Fibroblast of lung (primary cell): Measurements from ENCODE around the gene ARFGAP3. TPM values are rescaled to one million over a fixed set of nuclear protein-coding genes. Genes with fewer than 3 reads are reported as not detected.

Source experiments
- DNase-seq, 2 donors: peaks; one replicate each; pipeline versions ENCODE4 v3.0.0 to v3.0.0-alpha.2; 2010; ENCODE audit warnings: low read depth in 2 of 2
- H2AFZ ChIP-seq: 2 replicates; pipeline ENCODE4 v1.5.1; 2012; ENCODE audit warnings: low read length, control low read depth, inconsistent platforms
- H3K27ac ChIP-seq: 2 replicates; pipeline ENCODE4 v1.5.1; 2011; ENCODE audit warnings: low read length, control low read depth; ENCODE audit not compliant: insufficient read depth
- H3K27me3 ChIP-seq: 2 replicates; pipeline ENCODE4 v1.5.1; 2011; ENCODE audit warnings: mild to moderate bottlenecking, low read length; ENCODE audit not compliant: control insufficient read depth, insufficient read depth
- H3K36me3 ChIP-seq: 2 replicates; pipeline ENCODE4 v1.5.1; 2011; ENCODE audit warnings: low read length; ENCODE audit not compliant: control insufficient read depth, insufficient read depth
- H3K4me1 ChIP-seq: 2 replicates; pipeline ENCODE4 v1.5.1; 2011; ENCODE audit warnings: low read length; ENCODE audit not compliant: control insufficient read depth, insufficient read depth; ENCODE audit errors: extremely low read depth
- H3K4me2 ChIP-seq: 2 replicates; pipeline ENCODE4 v1.5.1; 2011; ENCODE audit warnings: low read length, control low read depth; ENCODE audit not compliant: insufficient read depth; ENCODE audit errors: extremely low read depth
- H3K4me3 ChIP-seq, 4 experiments: fragments of 200-600 bp in 1 of 4; sonication (generic) in 1 of 4; replicated peaks in 1 of 4; 2 replicates each; pipeline ENCODE4 v1.5.1; 2011 to 2016; ENCODE audit warnings: low read length in 4 of 4, low read depth in 3 of 4, mild to moderate bottlenecking in 3 of 4, control low read depth in 2 of 4, inconsistent platforms in 1 of 4, mixed read lengths in 1 of 4; ENCODE audit not compliant: insufficient read depth in 1 of 4; ENCODE audit errors: control extremely low read depth in 1 of 4
- H3K79me2 ChIP-seq: 2 replicates; pipeline ENCODE4 v1.5.1; 2012; ENCODE audit warnings: mild to moderate bottlenecking, low read length, inconsistent platforms; ENCODE audit not compliant: control insufficient read depth, insufficient read depth
- H3K9ac ChIP-seq: 2 replicates; pipeline ENCODE4 v1.5.1; 2011; ENCODE audit warnings: mild to moderate bottlenecking, low read length, control low read depth; ENCODE audit not compliant: insufficient read depth
- H3K9me3 ChIP-seq: 2 replicates; pipeline ENCODE4 v1.5.1; 2012; ENCODE audit warnings: low read depth, low read length; ENCODE audit not compliant: control insufficient read depth, insufficient read depth
- H4K20me1 ChIP-seq: 2 replicates; pipeline ENCODE4 v1.5.1; 2011; ENCODE audit warnings: low read length; ENCODE audit not compliant: control insufficient read depth, insufficient read depth; ENCODE audit errors: extremely low read depth
- EZH2 ChIP-seq: IDR thresholded peaks from 2 replicates; pipeline ENCODE4 v1.5.1; 2012; ENCODE audit warnings: low read length, control low read depth, mild to moderate bottlenecking; ENCODE audit errors: missing control alignments
- polyA plus RNA-seq, 2 donors: library from polyadenylated mRNA; depleted of rRNA in 1 of 2; stranded (reverse) in 1 of 2; unstranded in 1 of 2; fragments of >200 nt; gene quantifications; 2 replicates each; pipeline ENCODE4 v1.2.1, GENCODE V29; 2011 to 2012; ENCODE audit warnings: missing spikeins in 1 of 2
- total RNA-seq: library from RNA; depleted of rRNA; stranded (reverse); fragments of >200 nt; gene quantifications from 2 replicates; pipeline ENCODE4 v1.2.1, GENCODE V29; 2014
- TF ChIP-seq, protein P1 (sequence below), 2 donors: IDR thresholded peaks in 1 of 2; conservative IDR thresholded peaks in 1 of 2; 1 replicate in 1 of 2; 2 replicates in 1 of 2; pipeline ENCODE4 v1.5.1; 2011 to 2012; ENCODE audit warnings: low read length in 2 of 2, control low read depth in 1 of 2, inconsistent platforms in 1 of 2, low read depth in 1 of 2, mild to moderate bottlenecking in 1 of 2

ARFGAP3 gene
- total and polyA plus RNA-seq, 2 donors (not counting 1 experiment from before 2014, with no cell fraction given), result 62.1 to 74.1 TPM

DNA sequence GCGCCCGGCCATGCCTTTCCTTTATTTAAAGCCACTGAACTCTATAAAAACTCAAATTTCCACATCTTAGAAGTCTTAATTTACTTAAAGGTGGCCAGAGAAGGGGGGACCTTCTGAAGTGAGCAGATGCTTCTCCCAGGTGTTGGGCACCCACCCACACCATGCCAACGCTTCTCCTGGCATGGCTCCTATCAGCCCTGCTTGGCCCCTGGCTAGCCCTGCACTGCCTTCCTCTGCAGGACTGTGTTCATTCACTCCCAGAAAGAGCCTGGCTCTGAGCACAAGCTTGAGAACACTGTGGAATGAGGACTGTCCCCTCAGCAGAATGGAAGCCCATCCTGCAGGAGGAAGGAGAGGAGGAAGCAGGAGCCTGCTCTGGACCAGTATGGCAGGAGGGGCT is 34.6 kb upstream of the ARFGAP3 start:
- Histone ChIP-seq H3K36me3 (peaks cover 14% of the 10 kb centered on the region), H3K4me1 (no peaks in the 10 kb centered on the region), H3K4me2 (no peak overlapping the region), H3K9me3 (no peaks in the 10 kb centered on the region), H4K20me1 (no peaks in the 10 kb centered on the region), H3K9ac (no peak overlapping the region), H2AFZ (no peak overlapping the region), H3K27ac (no peak overlapping the region), H3K79me2 (no peaks in the 10 kb centered on the region), H3K4me3 (no peak overlapping the region), H3K27me3 (no peaks in the 10 kb centered on the region)
- no peak for TF ChIP-seq EZH2
- TF ChIP-seq, protein P1, sequence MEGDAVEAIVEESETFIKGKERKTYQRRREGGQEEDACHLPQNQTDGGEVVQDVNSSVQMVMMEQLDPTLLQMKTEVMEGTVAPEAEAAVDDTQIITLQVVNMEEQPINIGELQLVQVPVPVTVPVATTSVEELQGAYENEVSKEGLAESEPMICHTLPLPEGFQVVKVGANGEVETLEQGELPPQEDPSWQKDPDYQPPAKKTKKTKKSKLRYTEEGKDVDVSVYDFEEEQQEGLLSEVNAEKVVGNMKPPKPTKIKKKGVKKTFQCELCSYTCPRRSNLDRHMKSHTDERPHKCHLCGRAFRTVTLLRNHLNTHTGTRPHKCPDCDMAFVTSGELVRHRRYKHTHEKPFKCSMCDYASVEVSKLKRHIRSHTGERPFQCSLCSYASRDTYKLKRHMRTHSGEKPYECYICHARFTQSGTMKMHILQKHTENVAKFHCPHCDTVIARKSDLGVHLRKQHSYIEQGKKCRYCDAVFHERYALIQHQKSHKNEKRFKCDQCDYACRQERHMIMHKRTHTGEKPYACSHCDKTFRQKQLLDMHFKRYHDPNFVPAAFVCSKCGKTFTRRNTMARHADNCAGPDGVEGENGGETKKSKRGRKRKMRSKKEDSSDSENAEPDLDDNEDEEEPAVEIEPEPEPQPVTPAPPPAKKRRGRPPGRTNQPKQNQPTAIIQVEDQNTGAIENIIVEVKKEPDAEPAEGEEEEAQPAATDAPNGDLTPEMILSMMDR (conservative IDR thresholded peaks at IDR 0.05 in 1 of 2, IDR thresholded peaks at IDR 0.05 in 1 of 2; ENCODE audit: low read depth in 1 of 2, low read length in 2 of 2), result no peak
- DNase-seq, result no peak

DNA sequence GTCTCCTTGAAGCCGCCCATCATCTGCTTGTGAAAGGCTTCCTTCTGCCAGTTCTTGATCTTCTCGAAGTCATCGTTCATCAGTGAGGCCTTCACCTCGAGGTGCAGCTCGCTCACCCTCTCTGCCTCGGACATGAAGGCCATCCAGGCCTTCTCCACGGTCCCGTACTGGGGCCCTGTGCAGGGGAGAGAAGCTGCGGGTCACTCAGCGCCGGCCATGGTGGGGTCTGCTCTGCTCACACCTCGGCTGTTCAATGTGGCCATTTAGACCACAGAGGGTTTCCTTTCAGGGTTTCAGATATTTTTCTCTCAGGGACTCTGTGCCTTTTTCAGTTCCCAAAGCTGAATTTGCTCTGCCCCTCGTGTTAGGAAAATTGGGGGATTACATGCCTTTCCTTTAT is 33.9 kb upstream of the ARFGAP3 start:
- Histone ChIP-seq H3K9ac (no peak overlapping the region), H3K27me3 (no peaks in the 10 kb centered on the region), H3K9me3 (no peaks in the 10 kb centered on the region), H3K27ac (no peak overlapping the region), H2AFZ (no peak overlapping the region), H4K20me1 (no peaks in the 10 kb centered on the region), H3K36me3 (peaks cover 14% of the 10 kb centered on the region), H3K4me2 (no peak overlapping the region), H3K4me3 (no peak overlapping the region), H3K4me1 (no peaks in the 10 kb centered on the region), H3K79me2 (no peaks in the 10 kb centered on the region)
- TF ChIP-seq EZH2, result no peak
- TF ChIP-seq, protein P1 (conservative IDR thresholded peaks at IDR 0.05 in 1 of 2, IDR thresholded peaks at IDR 0.05 in 1 of 2; ENCODE audit: low read depth in 1 of 2, low read length in 2 of 2), result no peak
- no peak for DNase-seq

DNA sequence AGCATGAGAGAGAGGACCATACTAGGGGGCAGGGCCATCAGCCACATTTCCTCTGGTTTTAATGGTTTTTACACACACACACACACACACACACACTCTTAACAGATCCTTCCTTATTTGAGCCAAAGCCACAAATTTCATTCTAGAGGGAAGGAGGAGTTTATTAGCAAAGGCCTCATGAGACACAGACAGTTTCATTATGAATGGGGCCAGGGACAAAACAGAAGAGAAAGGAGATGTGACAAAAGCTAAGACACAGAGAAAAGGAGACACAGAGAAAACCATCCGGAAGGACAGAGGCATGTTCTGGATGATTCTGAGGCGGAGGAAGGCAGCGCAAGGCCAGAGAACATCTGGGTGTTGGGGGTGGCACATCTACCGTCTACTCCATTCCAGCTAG is 32.2 kb upstream of the ARFGAP3 start:
- no peak overlapping the region for H3K27ac ChIP-seq
- TF ChIP-seq EZH2, result no peak
- TF ChIP-seq, protein P1 (conservative IDR thresholded peaks at IDR 0.05 in 1 of 2, IDR thresholded peaks at IDR 0.05 in 1 of 2; ENCODE audit: low read depth in 1 of 2, low read length in 2 of 2), result no peak
- no peak overlapping the region for H3K9ac ChIP-seq
- no peaks in the 10 kb centered on the region for H3K79me2 ChIP-seq
- H3K4me1 ChIP-seq, result no peaks in the 10 kb centered on the region
- no peaks in the 10 kb centered on the region for H3K27me3 ChIP-seq
- H3K4me2 ChIP-seq, result no peak overlapping the region
- no peaks in the 10 kb centered on the region for H4K20me1 ChIP-seq
- no peak overlapping the region for H3K4me3 ChIP-seq
- DNase-seq, result no peak
- H2AFZ ChIP-seq, result no peak overlapping the region
- no peaks in the 10 kb centered on the region for H3K9me3 ChIP-seq
- peaks cover 17% of the 10 kb centered on the region for H3K36me3 ChIP-seq
